ENCODE results near the gene SMARCB1. TPM values are rescaled to one million over a fixed set of nuclear protein-coding genes. Genes with fewer than 3 reads are reported as not detected.

The SMARCB1 gene
- polyA plus RNA-seq, 4 donors = 29.3 to 87.6 (median 55.2) TPM

- Histone ChIP-seq H3K36me3 (ENCODE audit: control insufficient read depth in 3 of 3, insufficient read depth in 2 of 3, low read depth in 1 of 3, low read length in 3 of 3) (peaks cover 0 to 3% (median 0%) of the 10 kb centered on the region in 3 donors), H3K4me3 (ENCODE audit: low read depth in 1 of 3, low read length in 3 of 3) (no peak overlapping the region), H3K9me3 (ENCODE audit: control insufficient read depth in 2 of 2, insufficient read depth in 1 of 2, low read depth in 1 of 2, low read length in 1 of 2) (no peaks in the 10 kb centered on the region), H3K27ac (ENCODE audit: low read depth in 1 of 3, low read length in 2 of 3) (no peak overlapping the region), H3K4me1 (ENCODE audit: control insufficient read depth in 3 of 3, insufficient read depth in 2 of 3, low read depth in 1 of 3, low read length in 2 of 3) (peaks cover 0 to 39% (median 2%) of the 10 kb centered on the region in 3 donors), H3K27me3 (ENCODE audit: control insufficient read depth in 3 of 3, insufficient read depth in 3 of 3, low read length in 3 of 3) (peaks cover 0 to 14% (median 0%) of the 10 kb centered on the region in 3 donors)
- FAIRE-seq (no peak), DNase-seq (no peak)
- 60 to 81% (median 77%) methylated on average over 12 of the region's 12 CpGs for WGBS, 3 donors
Measured at GRCh38 chr22:23774114-23774921, 12.4 kb upstream of the SMARCB1 start.

DNA sequence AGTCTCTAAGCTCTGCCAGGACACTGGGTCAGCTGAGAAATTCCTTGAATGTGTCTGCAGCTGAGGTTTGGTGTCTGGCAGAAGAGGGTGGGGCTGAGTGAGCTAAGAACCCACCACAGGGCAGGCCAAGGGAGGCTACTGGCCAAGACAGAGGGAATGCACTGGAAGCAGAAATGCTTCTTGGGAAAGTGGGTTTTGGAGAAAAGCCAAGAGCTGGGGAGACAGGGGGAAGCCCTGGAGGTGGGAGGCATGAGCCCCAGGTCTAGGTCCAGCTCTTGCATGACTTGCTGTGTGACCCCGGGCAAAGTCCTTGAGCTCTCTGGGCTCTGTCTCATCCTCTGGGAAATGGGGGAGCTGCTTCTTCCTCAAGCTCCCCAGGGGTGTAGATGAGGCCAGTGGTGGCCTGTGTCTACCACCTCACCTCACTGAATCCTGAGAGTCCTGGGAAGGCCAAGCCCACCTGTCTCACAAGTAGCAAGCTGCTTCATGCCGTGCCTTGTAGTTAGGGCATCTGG is 11.8 kb upstream of the SMARCB1 start:
- Histone ChIP-seq H3K4me3 (ENCODE audit: low read depth in 1 of 3, low read length in 3 of 3) (no peak overlapping the region), H3K27me3 (ENCODE audit: control insufficient read depth in 3 of 3, insufficient read depth in 3 of 3, low read length in 3 of 3) (peaks cover 0 to 14% (median 0%) of the 10 kb centered on the region in 3 donors), H3K9me3 (ENCODE audit: control insufficient read depth in 2 of 2, insufficient read depth in 1 of 2, low read depth in 1 of 2, low read length in 1 of 2) (no peaks in the 10 kb centered on the region), H3K36me3 (ENCODE audit: control insufficient read depth in 3 of 3, insufficient read depth in 2 of 3, low read depth in 1 of 3, low read length in 3 of 3) (peaks cover 0 to 8% (median 0%) of the 10 kb centered on the region in 3 donors), H3K4me1 (ENCODE audit: control insufficient read depth in 3 of 3, insufficient read depth in 2 of 3, low read depth in 1 of 3, low read length in 2 of 3) (peaks cover 0 to 39% (median 2%) of the 10 kb centered on the region in 3 donors), H3K27ac (ENCODE audit: low read depth in 1 of 3, low read length in 2 of 3) (no peak overlapping the region)
- FAIRE-seq = no peak
- DNase-seq = no peak
- WGBS, 3 donors = 67 to 85% (median 83%) methylated on average over 1 to 2 of the region's 2 CpGs

DNA sequence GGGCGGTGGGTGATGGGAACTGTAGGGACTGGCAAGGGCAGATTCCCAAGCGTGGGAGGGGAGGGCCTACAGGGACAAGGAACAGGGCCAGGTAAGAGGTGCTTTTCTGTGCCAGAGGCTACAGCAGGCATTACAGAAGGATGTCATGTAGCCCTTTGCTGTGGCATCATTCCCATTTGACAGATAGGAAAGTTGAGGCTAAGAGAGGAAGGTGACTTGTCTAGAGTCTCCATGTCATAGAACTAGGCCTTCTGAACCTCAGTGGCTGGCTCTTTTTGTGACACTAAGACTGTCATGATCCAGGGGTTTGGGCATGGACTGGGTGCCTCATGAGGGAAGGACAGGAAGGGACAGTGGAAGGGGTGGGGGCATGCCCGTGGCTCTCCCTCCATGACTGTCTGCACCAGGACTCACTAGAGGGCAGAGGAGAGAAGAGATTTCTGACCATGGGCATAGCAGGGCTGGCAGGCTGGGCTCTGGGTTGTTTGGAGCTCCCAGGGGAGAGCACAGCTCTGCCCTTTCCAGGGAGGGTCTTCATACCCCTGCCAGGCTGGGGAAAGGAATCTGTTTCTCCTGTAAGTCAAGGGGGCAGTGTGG is 10.9 kb upstream of the SMARCB1 start:
- H3K27ac ChIP-seq (ENCODE audit: low read depth in 1 of 3, low read length in 2 of 3) = no peak overlapping the region
- peaks cover 0 to 14% (median 0%) of the 10 kb centered on the region in 3 donors for H3K27me3 ChIP-seq (ENCODE audit: control insufficient read depth in 3 of 3, insufficient read depth in 3 of 3, low read length in 3 of 3)
- H3K4me1 ChIP-seq (ENCODE audit: control insufficient read depth in 3 of 3, insufficient read depth in 2 of 3, low read depth in 1 of 3, low read length in 2 of 3) = peaks cover 0 to 41% (median 2%) of the 10 kb centered on the region in 3 donors
- FAIRE-seq (no peak), DNase-seq (no peak)
- WGBS, 3 donors = 74 to 76% (median 75%) methylated on average over 3 of the region's 3 CpGs
- H3K9me3 ChIP-seq (ENCODE audit: control insufficient read depth in 2 of 2, insufficient read depth in 1 of 2, low read depth in 1 of 2, low read length in 1 of 2) = no peaks in the 10 kb centered on the region
- peaks cover 0 to 15% (median 0%) of the 10 kb centered on the region in 3 donors for H3K36me3 ChIP-seq (ENCODE audit: control insufficient read depth in 3 of 3, insufficient read depth in 2 of 3, low read depth in 1 of 3, low read length in 3 of 3)
- H3K4me3 ChIP-seq (ENCODE audit: low read depth in 1 of 3, low read length in 3 of 3) = no peak overlapping the region

- peaks cover 0 to 16% (median 0%) of the 10 kb centered on the region in 3 donors for H3K36me3 ChIP-seq (ENCODE audit: control insufficient read depth in 3 of 3, insufficient read depth in 2 of 3, low read depth in 1 of 3, low read length in 3 of 3)
- DNase-seq (no peak), FAIRE-seq (no peak)
- H3K27ac ChIP-seq (ENCODE audit: low read depth in 1 of 3, low read length in 2 of 3) = peak overlapping the region in 1 of 3 donors; percentile 39
- 78 to 81% (median 80%) methylated on average over 11 of the region's 11 CpGs for WGBS, 3 donors
- H3K27me3 ChIP-seq (ENCODE audit: control insufficient read depth in 3 of 3, insufficient read depth in 3 of 3, low read length in 3 of 3) = peaks cover 0 to 14% (median 0%) of the 10 kb centered on the region in 3 donors
- H3K4me3 ChIP-seq (ENCODE audit: low read depth in 1 of 3, low read length in 3 of 3) = no peak overlapping the region
- no peaks in the 10 kb centered on the region for H3K9me3 ChIP-seq (ENCODE audit: control insufficient read depth in 2 of 2, insufficient read depth in 1 of 2, low read depth in 1 of 2, low read length in 1 of 2)
- peaks cover 0 to 52% (median 0%) of the 10 kb centered on the region in 3 donors for H3K4me1 ChIP-seq (ENCODE audit: control insufficient read depth in 3 of 3, insufficient read depth in 2 of 3, low read depth in 1 of 3, low read length in 2 of 3)
Measured at GRCh38 chr22:23777776-23778576, 8.8 kb upstream of the SMARCB1 start.

DNA sequence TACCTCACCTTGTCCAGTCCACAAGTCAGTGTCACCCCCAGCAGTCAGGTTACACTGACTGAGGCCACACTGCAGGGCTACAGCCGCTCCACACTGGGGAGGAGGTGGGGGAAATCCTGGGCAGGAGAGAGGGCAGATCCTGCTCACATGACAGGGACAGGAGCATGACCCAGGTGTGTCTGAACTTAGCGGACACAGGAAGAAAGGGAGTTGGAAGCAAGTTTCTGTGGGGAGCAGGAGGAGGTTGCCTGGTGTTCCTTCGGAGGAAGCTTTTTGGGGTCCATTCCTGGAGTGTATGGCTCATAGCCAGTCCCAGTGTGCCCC is 8.2 kb upstream of the SMARCB1 start:
- 73 to 84% (median 79%) methylated on average over 3 of the region's 3 CpGs for WGBS, 3 donors
- H3K4me1 ChIP-seq (ENCODE audit: control insufficient read depth in 3 of 3, insufficient read depth in 2 of 3, low read depth in 1 of 3, low read length in 2 of 3) = peaks cover 0 to 54% (median 0%) of the 10 kb centered on the region in 3 donors
- FAIRE-seq (no peak), DNase-seq (peak in 1 of 2 donors; percentile 61)
- peaks cover 0 to 20% (median 0%) of the 10 kb centered on the region in 3 donors for H3K36me3 ChIP-seq (ENCODE audit: control insufficient read depth in 3 of 3, insufficient read depth in 2 of 3, low read depth in 1 of 3, low read length in 3 of 3)
- peak overlapping the region in 1 of 3 donors; percentile 39 for H3K27ac ChIP-seq (ENCODE audit: low read depth in 1 of 3, low read length in 2 of 3)
- no peak overlapping the region for H3K4me3 ChIP-seq (ENCODE audit: low read depth in 1 of 3, low read length in 3 of 3)
- H3K9me3 ChIP-seq (ENCODE audit: control insufficient read depth in 2 of 2, insufficient read depth in 1 of 2, low read depth in 1 of 2, low read length in 1 of 2) = no peaks in the 10 kb centered on the region
- peaks cover 0 to 8% (median 0%) of the 10 kb centered on the region in 3 donors for H3K27me3 ChIP-seq (ENCODE audit: control insufficient read depth in 3 of 3, insufficient read depth in 3 of 3, low read length in 3 of 3)

DNA sequence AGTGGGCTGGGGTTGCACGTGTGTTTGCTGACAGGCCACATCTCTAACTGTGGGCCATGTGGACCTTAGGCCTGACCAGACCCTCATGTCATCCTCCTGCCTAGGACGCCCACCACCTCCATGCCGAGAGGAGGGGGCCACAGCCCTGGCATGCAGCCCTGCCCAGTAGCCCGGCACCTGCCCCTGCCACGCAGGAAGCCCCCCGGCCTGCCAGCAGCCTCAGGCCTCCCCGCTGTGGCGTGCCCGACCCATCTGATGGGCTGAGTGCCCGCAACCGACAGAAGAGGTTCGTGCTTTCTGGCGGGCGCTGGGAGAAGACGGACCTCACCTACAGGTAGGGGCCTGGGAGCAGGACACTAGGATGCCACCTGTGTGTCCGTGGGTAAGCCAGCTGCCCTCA is 7.7 kb upstream of the SMARCB1 start:
- WGBS, 3 donors = 89 to 93% (median 93%) methylated on average over 15 to 16 of the region's 16 CpGs
- H3K9me3 ChIP-seq (ENCODE audit: control insufficient read depth in 2 of 2, insufficient read depth in 1 of 2, low read depth in 1 of 2, low read length in 1 of 2) = no peaks in the 10 kb centered on the region
- peaks cover 0 to 3% (median 0%) of the 10 kb centered on the region in 3 donors for H3K27me3 ChIP-seq (ENCODE audit: control insufficient read depth in 3 of 3, insufficient read depth in 3 of 3, low read length in 3 of 3)
- H3K27ac ChIP-seq (ENCODE audit: low read depth in 1 of 3, low read length in 2 of 3) = peak overlapping the region in 1 of 3 donors; percentile 39
- H3K4me1 ChIP-seq (ENCODE audit: control insufficient read depth in 3 of 3, insufficient read depth in 2 of 3, low read depth in 1 of 3, low read length in 2 of 3) = peaks cover 0 to 59% (median 0%) of the 10 kb centered on the region in 3 donors
- H3K4me3 ChIP-seq (ENCODE audit: low read depth in 1 of 3, low read length in 3 of 3) = no peak overlapping the region
- DNase-seq (no peak), FAIRE-seq (no peak)
- peaks cover 0 to 23% (median 0%) of the 10 kb centered on the region in 3 donors for H3K36me3 ChIP-seq (ENCODE audit: control insufficient read depth in 3 of 3, insufficient read depth in 2 of 3, low read depth in 1 of 3, low read length in 3 of 3)

DNA sequence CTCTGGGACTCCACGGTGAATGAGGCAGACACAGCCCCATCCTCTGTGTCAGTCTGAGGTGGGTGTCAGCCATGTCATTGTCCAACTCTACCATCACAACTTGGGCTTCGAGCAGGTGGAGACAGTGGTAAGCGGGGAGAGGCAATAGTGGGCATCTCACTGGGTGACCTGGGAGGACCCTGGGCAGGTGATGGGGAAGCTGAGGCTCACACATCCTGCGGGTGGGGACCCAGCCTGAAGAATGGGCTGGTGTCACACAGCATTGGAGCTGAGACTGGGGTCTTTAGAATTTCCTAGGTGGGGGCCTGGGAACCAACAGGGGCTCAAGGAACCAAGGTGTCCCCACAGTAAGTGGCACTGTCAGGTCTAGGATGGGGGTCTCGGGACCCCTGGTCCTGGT is 7.0 kb upstream of the SMARCB1 start:
- no peak overlapping the region for H3K4me3 ChIP-seq (ENCODE audit: low read depth in 1 of 3, low read length in 3 of 3)
- peaks cover 0 to 23% (median 0%) of the 10 kb centered on the region in 3 donors for H3K36me3 ChIP-seq (ENCODE audit: control insufficient read depth in 3 of 3, insufficient read depth in 2 of 3, low read depth in 1 of 3, low read length in 3 of 3)
- 88 to 90% (median 88%) methylated on average over 5 of the region's 5 CpGs for WGBS, 3 donors
- H3K27ac ChIP-seq (ENCODE audit: low read depth in 1 of 3, low read length in 2 of 3) = no peak overlapping the region
- H3K27me3 ChIP-seq (ENCODE audit: control insufficient read depth in 3 of 3, insufficient read depth in 3 of 3, low read length in 3 of 3) = peaks cover 0 to under 1% (median 0%) of the 10 kb centered on the region in 3 donors
- DNase-seq (no peak), FAIRE-seq (no peak)
- no peaks in the 10 kb centered on the region for H3K9me3 ChIP-seq (ENCODE audit: control insufficient read depth in 2 of 2, insufficient read depth in 1 of 2, low read depth in 1 of 2, low read length in 1 of 2)
- peaks cover 0 to 63% (median 2%) of the 10 kb centered on the region in 3 donors for H3K4me1 ChIP-seq (ENCODE audit: control insufficient read depth in 3 of 3, insufficient read depth in 2 of 3, low read depth in 1 of 3, low read length in 2 of 3)
